Activated T-helper 1 cell treated with Interleukin-2 at 50 U/mL for 16 hours (primary cell): ENCODE results near the gene BCAR3.

Experiments
- DNase-seq: peaks from one replicate; pipeline ENCODE4 v3.0.0-alpha.2; 2020; ENCODE audit warnings: low read depth

The BCAR3 gene

GRCh38 chr1:93681101-93681988, at the start of gene BCAR3:
Gene BCAR3 (minus strand): TSS chr1:93681837. CDS start chr1:93674930, 6,907 bp downstream.
- DNase-seq = no peak

GRCh38 chr1:93730621-93731020, 49.0 kb upstream of the BCAR3 start:
- no peak for DNase-seq

DNA sequence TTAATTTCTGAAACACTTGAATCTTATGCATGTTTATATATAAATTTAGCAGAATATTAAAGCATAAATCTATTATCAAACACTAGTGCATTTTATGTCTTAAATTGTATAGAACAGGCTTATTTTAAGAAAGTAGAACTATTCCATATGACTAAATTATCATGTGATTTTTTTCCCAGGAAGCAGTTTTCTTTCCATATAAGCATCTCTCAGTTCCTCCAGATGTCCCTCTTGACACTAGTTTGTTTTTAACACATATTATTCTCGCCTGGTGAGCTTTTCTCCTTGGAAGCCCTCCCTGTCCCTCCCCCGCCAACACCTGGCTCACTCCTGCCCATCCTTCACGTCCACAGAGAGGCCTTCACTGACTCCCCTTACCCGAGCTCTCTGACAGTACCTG, 48.3 kb upstream of the BCAR3 start:
- DNase-seq = no peak

- DNase-seq = no peak
Observed at GRCh38 chr1:93729502-93729901, 47.9 kb upstream of the BCAR3 start.

DNA sequence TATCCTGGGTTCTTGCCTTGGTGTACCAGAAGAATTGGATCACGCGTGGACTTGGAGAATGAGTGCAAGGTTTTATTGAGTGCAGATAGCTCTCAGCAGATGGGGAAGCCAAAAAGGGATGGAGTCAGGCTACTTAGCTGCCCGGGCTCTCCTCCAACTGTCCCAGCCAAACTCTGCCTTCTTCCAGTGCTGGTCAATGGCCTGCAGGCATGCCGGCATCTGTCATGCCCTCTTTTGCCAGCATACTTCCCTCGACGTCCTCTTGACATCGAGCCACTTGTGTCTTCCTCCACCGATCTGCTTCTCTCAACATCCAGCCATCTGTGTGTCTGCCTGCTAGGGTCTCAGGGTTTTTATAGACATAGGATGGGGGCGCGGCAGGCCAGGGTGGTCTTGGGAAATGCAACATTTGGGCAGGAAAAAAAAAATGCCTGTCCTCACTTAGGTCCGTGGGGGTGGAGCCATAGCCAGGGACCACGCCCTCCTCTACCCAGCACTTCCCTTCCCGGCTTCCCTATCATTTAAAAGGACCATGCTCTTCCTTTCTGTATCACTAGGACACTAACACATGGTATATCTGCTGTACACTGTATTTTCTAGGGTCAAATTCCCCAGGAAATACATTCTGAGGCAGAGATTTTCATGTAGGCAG, 47.0 kb upstream of the BCAR3 start:
- no peak for DNase-seq

DNA sequence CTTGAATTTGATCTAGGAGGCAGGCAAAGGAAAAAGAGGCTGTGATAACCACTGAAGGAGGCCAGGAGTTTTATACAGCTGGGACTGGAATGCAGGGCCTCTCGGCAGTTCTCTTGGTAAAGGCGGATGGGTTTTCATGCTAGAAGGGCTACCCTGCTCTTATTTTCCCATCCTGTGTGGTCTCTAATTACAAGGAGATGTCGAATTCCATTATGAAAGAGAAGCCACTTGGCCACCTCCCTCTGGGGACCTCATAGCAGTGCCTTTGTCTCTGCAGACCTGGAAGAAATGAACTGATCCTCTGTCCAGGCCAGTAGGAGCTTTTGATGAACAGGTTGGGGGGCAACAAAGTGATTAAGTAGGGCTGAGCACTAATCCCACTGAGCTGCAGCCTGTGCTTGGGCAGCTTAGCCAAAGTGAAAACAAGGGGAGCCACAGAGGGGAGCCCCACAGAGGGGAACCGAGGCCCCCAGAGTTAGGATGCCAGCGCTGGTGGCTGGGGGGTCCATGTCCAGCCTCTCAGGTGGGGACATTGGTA, 42.2 kb upstream of the BCAR3 start:
- DNase-seq = no peak

GRCh38 chr1:93723110-93723509, 41.5 kb upstream of the BCAR3 start:
- DNase-seq = no peak

- no peak for DNase-seq
Observed at GRCh38 chr1:93722081-93723031, 40.7 kb upstream of the BCAR3 start.

GRCh38 chr1:93720956-93721626, 39.5 kb upstream of the BCAR3 start:
- no peak for DNase-seq

DNA sequence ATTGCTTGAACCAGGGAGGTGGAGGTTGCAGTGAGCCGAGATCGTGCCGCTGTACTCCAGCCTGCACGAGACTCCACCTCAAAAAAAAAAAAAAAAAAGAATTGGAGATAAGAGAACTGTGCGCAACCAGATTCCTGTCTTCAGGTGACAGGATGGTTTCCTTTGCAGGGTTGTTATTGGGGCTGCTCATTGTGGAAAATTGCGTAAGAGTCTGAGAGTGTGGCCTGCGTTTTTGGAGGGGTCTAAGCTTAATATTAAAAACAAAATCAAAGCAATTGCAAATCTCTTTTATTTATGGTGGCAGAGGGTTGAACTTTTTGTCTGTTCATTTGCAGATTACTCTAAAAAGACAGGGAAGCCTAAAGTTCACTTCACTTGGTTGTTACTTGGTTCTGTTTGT, 36.0 kb upstream of the BCAR3 start:
- no peak for DNase-seq

DNA sequence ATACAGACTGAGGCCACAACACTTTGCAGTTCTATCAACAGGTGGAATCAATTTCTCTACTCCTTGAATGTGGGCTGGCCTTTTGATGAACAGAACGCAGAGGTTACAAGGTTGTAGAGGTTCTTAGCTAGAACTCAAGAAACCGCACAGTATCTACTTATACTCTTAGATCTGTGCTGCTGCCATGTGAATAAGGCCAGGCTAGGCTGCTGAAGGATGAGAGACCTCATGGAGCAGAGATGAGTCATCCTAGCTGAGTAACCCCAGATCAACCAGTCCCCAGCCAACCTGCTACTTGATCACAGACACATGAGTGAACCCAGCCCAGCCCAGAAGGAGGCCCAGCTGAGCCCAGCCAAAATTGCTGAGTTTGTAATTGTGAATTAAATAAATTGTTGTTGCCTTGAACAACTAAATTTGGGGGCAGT, 35.3 kb upstream of the BCAR3 start:
- DNase-seq = no peak

- no peak for DNase-seq
Observed at GRCh38 chr1:93716163-93716562, 34.5 kb upstream of the BCAR3 start.

GRCh38 chr1:93715529-93716126, 34.0 kb upstream of the BCAR3 start:
- no peak for DNase-seq

DNA sequence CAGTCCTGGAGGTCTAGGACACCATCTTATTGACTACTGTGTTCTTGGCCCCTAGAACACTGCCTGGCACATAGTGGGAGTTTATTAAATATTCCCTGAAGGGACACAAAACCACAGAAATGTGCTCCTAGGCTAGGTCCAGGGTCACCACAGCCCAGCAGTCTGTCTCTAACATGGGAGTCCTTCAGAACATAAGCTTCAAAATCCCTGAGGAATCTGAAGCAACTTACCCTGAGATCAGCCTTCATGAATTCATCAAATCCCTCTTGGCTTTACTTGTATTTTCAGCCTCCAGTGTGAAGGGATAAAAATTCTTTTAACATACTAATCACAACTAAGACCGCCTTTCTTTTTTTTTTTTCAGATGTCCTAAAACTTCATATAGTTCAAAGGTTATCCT, 32.7 kb upstream of the BCAR3 start:
- DNase-seq = no peak

- no peak for DNase-seq
Observed at GRCh38 chr1:93713341-93713740, 31.7 kb upstream of the BCAR3 start.

- DNase-seq = no peak
Observed at GRCh38 chr1:93712741-93713140, 31.1 kb upstream of the BCAR3 start.

- no peak for DNase-seq
Observed at GRCh38 chr1:93710499-93711453, 29.1 kb upstream of the BCAR3 start.

DNA sequence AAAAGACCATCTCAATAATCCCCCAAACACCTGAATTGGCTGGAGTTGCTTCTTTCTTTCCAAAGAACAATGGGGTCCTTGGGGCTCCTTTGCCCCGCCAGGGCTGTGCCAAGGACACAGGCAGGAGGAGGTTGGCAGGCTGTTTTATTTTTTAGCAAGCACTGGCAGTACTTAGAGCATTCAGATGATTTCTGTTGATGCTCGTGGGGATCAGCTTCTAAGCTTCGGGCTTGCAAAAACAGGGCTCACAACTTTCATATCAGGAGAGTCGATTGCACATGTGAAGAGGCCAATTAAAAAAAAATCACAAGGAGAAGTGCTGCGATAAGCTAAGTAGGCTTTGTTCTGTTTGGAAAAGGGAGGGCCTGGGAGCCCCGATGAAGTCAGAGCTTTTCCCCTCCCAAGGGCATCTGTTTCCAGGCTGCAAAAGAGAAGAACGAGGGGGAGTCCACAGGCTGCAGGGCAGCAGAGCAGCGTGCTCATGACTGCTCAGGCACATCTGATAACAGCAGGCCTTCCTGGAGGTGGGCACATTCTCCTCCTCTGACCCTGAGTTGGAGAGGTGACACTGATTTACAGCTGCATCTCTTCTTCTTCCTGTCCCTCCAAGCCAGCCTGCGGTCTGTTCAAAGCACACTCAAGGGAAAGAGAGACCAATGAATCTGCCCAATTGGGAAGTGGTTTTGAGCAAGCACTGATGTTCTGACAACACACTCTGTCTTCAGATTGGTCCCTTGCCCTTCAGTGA, 27.3 kb upstream of the BCAR3 start:
- no peak for DNase-seq

DNA sequence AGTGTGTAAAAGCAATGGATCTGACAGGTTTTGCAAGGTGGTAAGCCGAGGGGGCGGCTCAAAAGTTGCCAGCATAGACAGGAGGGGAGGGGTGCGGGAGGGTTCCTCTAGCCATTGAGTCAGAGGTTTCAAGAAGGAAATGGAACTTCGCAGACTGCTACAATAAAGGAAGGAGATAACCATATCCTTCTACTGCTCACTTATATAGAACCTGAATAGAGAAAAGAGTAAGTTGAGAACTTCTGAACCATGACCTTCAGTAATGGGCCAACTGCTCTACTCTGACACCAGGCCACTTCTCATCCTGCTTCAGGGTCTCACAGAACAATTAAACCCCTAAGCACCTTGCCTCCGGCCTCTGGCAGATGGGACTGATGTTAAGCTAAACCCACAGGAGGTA, 26.3 kb upstream of the BCAR3 start:
- no peak for DNase-seq
